Peyer's patch (tissue), 4 donors: ENCODE data around the gene BCL6B. TPM values are rescaled to one million over a fixed set of nuclear protein-coding genes. Genes with fewer than 3 reads are reported as not detected.
"Not testable (repeated sequence)": the region's sequence is repeated elsewhere in the genome, so short reads cannot be mapped to it uniquely, and the experiment has no call there.

Source experiments
- DNase-seq, 3 donors: peaks; one replicate each; pipeline ENCODE4 v3.0.0-alpha.2; 2017 to 2019
- H3K27ac ChIP-seq, 4 donors: fragments of 200-600 bp; sonication (generic); one replicate each; pipeline ENCODE4 v1.5.1; 2016 to 2019
- H3K27me3 ChIP-seq, 2 donors: fragments of 200-600 bp; sonication (generic); one replicate each; pipeline ENCODE4 v1.5.1; 2019
- H3K36me3 ChIP-seq, 3 donors: fragments of 200-600 bp; sonication (generic); one replicate each; pipeline ENCODE4 v1.5.1; 2016 to 2019
- H3K4me1 ChIP-seq, 4 donors: fragments of 200-600 bp; sonication (generic); one replicate each; pipeline ENCODE4 v1.5.1; 2016 to 2019
- H3K4me3 ChIP-seq, 4 donors: fragments of 200-600 bp; sonication (generic); 1 replicate in 3 of 4; 2 replicates in 1 of 4; pipeline ENCODE4 v1.5.1; 2016 to 2019; ENCODE audit warnings: mild to moderate bottlenecking in 1 of 4
- H3K9me3 ChIP-seq, 4 donors: fragments of 200-600 bp; sonication (generic); one replicate each; pipeline ENCODE4 v1.5.1; 2016 to 2019; ENCODE audit warnings: mild to moderate bottlenecking in 1 of 4
- POLR2A ChIP-seq, 2 donors: fragments of 450-650 bp; IDR thresholded peaks; one replicate each; pipeline ENCODE4 v1.5.1; 2017; ENCODE audit warnings: antibody characterized with exemption in 2 of 2, mild to moderate bottlenecking in 2 of 2, moderate library complexity in 2 of 2
- total RNA-seq, 4 donors: library from RNA; depleted of rRNA; stranded (reverse); fragments of >200 nt; gene quantifications; one replicate each; pipeline ENCODE4 v1.1.0, GENCODE V29; 2016
- TF ChIP-seq, protein P1 (sequence below), 6 experiments: fragments of 450-650 bp in 4 of 6; fragments of 200-600 bp in 2 of 6; sonication (generic) in 1 of 6; IDR thresholded peaks; one replicate each; pipeline ENCODE4 v1.5.1; 2017 to 2019; ENCODE audit warnings: antibody characterized with exemption in 6 of 6, mild to moderate bottlenecking in 3 of 6, moderate library complexity in 1 of 6

BCL6B gene, protein sequence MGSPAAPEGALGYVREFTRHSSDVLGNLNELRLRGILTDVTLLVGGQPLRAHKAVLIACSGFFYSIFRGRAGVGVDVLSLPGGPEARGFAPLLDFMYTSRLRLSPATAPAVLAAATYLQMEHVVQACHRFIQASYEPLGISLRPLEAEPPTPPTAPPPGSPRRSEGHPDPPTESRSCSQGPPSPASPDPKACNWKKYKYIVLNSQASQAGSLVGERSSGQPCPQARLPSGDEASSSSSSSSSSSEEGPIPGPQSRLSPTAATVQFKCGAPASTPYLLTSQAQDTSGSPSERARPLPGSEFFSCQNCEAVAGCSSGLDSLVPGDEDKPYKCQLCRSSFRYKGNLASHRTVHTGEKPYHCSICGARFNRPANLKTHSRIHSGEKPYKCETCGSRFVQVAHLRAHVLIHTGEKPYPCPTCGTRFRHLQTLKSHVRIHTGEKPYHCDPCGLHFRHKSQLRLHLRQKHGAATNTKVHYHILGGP
- total RNA-seq = 1 to 10 TPM in 2 of 4 donors, under 1 TPM in 2; 0.57 to 9.9 (median 1.4) TPM

DNA sequence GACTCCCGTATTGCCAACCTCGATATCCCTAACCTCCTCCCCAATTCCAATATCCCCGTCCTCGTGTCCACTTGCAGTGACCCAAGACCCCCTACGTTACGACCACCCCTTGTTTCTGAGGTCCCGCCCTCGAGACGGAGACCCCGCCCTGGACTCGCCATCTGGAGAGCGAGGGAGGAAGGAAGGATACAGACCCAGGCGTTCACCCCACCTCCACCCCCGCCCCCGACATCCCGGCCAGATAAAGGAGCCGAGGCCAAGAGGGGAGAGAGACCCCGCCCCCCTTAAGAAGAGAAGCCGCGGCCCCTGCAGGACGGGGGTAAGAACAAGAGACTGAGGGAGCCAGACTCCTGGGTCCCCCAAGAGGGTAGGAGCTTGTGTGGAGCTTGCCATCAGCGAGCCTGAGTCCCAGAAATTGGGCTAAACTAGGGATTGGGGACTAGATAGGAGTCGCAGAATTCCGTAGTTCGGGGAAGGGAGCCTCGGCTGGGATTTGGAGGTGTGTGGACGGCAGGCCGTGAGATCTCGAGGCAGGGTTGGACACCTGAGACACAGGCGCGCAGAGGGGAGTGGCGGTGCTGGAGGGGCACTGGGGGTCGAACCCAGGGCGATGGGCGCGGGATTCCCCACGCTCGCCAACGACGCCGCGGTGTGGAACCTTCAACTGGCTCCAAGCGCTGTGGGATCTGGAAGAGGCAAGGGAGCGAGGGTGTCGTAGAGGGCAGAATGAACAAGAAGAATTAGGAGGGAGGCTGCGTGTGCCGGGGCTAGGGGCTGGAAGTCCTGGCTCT is at the start of gene BCL6B:
Gene BCL6B, plus strand, starts transcription at position 270 of the 791 bp plus-strand sequence. CDS start 622 bp downstream, outside the sequence.
- Histone ChIP-seq H3K4me1 (peaks cover 2 to 23% (median 12%) of the 10 kb centered on the region in 4 donors), H3K27ac (peak within 1 kb of the TSS; percentile 60 to 85 (median 70)), H3K27me3 (no peaks in the 10 kb centered on the region), H3K36me3 (no peaks in the 10 kb centered on the region), H3K9me3 (no peaks in the 10 kb centered on the region), H3K4me3 (peak within 1 kb of the TSS; percentile 4 to 50 (median 41))
- DNase-seq = no peak
- TF ChIP-seq POLR2A (IDR thresholded peaks at IDR 0.05) = no peak
- TF ChIP-seq, protein P1, sequence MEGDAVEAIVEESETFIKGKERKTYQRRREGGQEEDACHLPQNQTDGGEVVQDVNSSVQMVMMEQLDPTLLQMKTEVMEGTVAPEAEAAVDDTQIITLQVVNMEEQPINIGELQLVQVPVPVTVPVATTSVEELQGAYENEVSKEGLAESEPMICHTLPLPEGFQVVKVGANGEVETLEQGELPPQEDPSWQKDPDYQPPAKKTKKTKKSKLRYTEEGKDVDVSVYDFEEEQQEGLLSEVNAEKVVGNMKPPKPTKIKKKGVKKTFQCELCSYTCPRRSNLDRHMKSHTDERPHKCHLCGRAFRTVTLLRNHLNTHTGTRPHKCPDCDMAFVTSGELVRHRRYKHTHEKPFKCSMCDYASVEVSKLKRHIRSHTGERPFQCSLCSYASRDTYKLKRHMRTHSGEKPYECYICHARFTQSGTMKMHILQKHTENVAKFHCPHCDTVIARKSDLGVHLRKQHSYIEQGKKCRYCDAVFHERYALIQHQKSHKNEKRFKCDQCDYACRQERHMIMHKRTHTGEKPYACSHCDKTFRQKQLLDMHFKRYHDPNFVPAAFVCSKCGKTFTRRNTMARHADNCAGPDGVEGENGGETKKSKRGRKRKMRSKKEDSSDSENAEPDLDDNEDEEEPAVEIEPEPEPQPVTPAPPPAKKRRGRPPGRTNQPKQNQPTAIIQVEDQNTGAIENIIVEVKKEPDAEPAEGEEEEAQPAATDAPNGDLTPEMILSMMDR (IDR thresholded peaks at IDR 0.05) = no peak

- not testable (repeated sequence) for DNase-seq, H3K27ac ChIP-seq, H3K4me1 ChIP-seq, H3K36me3 ChIP-seq, H3K4me3 ChIP-seq, H3K9me3 ChIP-seq, H3K27me3 ChIP-seq
These were observed 43.4 kb upstream of the BCL6B start for GRCh38 chr17:6979440-6979839.

- H3K27ac ChIP-seq = no peak overlapping the region
- H3K36me3 ChIP-seq = no peaks in the 10 kb centered on the region
- H3K9me3 ChIP-seq = no peaks in the 10 kb centered on the region
- no peak for TF ChIP-seq POLR2A (IDR thresholded peaks at IDR 0.05)
- TF ChIP-seq, protein P1 (IDR thresholded peaks at IDR 0.05) = no peak
- no peak for DNase-seq
- H3K4me1 ChIP-seq = no peaks in the 10 kb centered on the region
- H3K4me3 ChIP-seq = no peak overlapping the region
- H3K27me3 ChIP-seq = no peaks in the 10 kb centered on the region
These were observed 41.4 kb upstream of the BCL6B start for GRCh38 chr17:6981426-6981825.

- TF ChIP-seq POLR2A (IDR thresholded peaks at IDR 0.05) = no peak
- TF ChIP-seq, protein P1 (IDR thresholded peaks at IDR 0.05) = no peak
- no peak overlapping the region for H3K27ac ChIP-seq
- H3K9me3 ChIP-seq = no peaks in the 10 kb centered on the region
- no peaks in the 10 kb centered on the region for H3K4me1 ChIP-seq
- no peak overlapping the region for H3K4me3 ChIP-seq
- no peak for DNase-seq
- H3K27me3 ChIP-seq = no peaks in the 10 kb centered on the region
- no peaks in the 10 kb centered on the region for H3K36me3 ChIP-seq
These were observed 37.6 kb upstream of the BCL6B start for GRCh38 chr17:6985266-6985665.

DNA sequence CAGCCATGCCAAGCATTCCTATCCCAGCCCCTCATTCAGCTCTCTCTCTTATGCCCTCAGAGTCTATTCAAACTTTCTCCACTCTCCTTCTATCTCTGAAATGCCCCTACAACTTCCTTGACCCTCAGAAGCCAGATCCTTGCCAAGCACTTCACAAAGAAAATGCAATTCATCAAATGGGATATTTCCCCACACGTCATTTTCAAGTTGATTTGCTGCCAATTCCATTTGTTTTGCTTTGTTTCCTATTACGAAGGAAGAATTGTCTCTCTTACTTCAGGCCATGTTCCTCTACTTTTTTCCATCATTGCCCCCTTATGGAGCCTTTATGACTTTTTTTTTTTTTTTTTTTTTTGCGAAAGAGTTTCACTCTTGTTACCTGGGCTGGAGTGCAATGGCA is 36.2 kb upstream of the BCL6B start:
- no peak for DNase-seq
- H3K27ac ChIP-seq = no peak overlapping the region
- no peaks in the 10 kb centered on the region for H3K4me1 ChIP-seq
- no peak overlapping the region for H3K4me3 ChIP-seq
- H3K27me3 ChIP-seq = no peaks in the 10 kb centered on the region
- no peak for TF ChIP-seq POLR2A (IDR thresholded peaks at IDR 0.05)
- TF ChIP-seq, protein P1 (IDR thresholded peaks at IDR 0.05) = no peak
- no peaks in the 10 kb centered on the region for H3K9me3 ChIP-seq
- no peaks in the 10 kb centered on the region for H3K36me3 ChIP-seq

DNA sequence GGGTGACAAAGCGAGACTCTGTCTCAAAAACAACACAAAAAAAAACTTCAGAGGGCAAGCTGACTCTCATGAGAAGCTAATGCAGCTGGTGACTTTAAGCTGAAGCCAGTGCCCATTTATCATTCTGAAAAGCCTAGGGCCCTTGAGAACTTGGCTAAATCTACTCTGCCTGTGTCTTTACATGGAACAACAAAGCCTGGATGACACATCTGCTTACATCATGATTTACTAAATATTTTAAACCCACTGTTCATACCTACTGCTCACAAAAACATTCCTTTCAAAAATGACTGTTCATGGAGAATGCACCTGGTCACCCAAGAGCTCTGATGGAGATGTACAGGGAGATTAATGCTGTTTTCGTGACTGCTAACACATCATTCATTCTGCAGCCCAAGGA is 33.1 kb upstream of the BCL6B start:
- Histone ChIP-seq H3K4me3 (no peak overlapping the region), H3K27me3 (no peaks in the 10 kb centered on the region), H3K36me3 (no peaks in the 10 kb centered on the region), H3K9me3 (no peaks in the 10 kb centered on the region), H3K4me1 (no peaks in the 10 kb centered on the region), H3K27ac (no peak overlapping the region)
- TF ChIP-seq, protein P1 (IDR thresholded peaks at IDR 0.05) = no peak
- no peak for DNase-seq

- not testable (repeated sequence) for DNase-seq, H3K27ac ChIP-seq, H3K9me3 ChIP-seq, H3K4me3 ChIP-seq, H3K27me3 ChIP-seq
- peaks cover 0 to 11% (median 0%) of the 10 kb centered on the region in 4 donors for H3K4me1 ChIP-seq
- H3K36me3 ChIP-seq = peaks cover 0 to 18% (median 0%) of the 10 kb centered on the region in 3 donors
These were observed 29.2 kb upstream of the BCL6B start for GRCh38 chr17:6993613-6994056.
